Mesenchymal stem cell (in vitro differentiated cells and primary cell): Measurements from ENCODE around the gene MTMR12.
"Not testable (repeated sequence)": the region's sequence is repeated elsewhere in the genome, so short reads cannot be mapped to it uniquely, and the experiment has no call there.

Source experiments
- DNase-seq: peaks from one replicate; pipeline ENCODE4 v3.0.0-alpha.2; 2013
- H2AFZ ChIP-seq: one replicate; pipeline ENCODE4 v1.6.1; 2013; ENCODE audit warnings: low read depth, mild to moderate bottlenecking, control low read depth, inconsistent platforms, low read length, moderate library complexity
- H2AK5ac ChIP-seq: 2 replicates; pipeline ENCODE4 v1.6.1; 2013; ENCODE audit warnings: low read length, moderate library complexity, mild to moderate bottlenecking, inconsistent platforms; ENCODE audit not compliant: severe bottlenecking
- H2BK120ac ChIP-seq: one replicate; pipeline ENCODE4 v1.6.1; 2013; ENCODE audit warnings: low read depth, mild to moderate bottlenecking, inconsistent platforms, low read length, moderate library complexity
- H2BK12ac ChIP-seq, 2 experiments: one replicate each; pipeline ENCODE4 v1.6.1; 2013; ENCODE audit warnings: inconsistent platforms in 2 of 2, low read length in 2 of 2, mild to moderate bottlenecking in 2 of 2, moderate library complexity in 2 of 2, control low read depth in 1 of 2
- H2BK15ac ChIP-seq: one replicate; pipeline ENCODE4 v1.6.1; 2013; ENCODE audit warnings: mild to moderate bottlenecking, low read depth, inconsistent platforms; ENCODE audit not compliant: poor library complexity, severe bottlenecking
- H2BK5ac ChIP-seq: 2 replicates; pipeline ENCODE4 v1.6.1; 2013; ENCODE audit warnings: low read depth, mild to moderate bottlenecking, low read length, control low read depth, inconsistent platforms; ENCODE audit not compliant: poor library complexity, severe bottlenecking
- H3K14ac ChIP-seq, 2 experiments: one replicate each; pipeline ENCODE4 v1.6.1; 2013; ENCODE audit warnings: inconsistent platforms in 2 of 2, low read length in 2 of 2, control low read depth in 1 of 2, mild to moderate bottlenecking in 1 of 2, moderate library complexity in 1 of 2
- H3K18ac ChIP-seq, 2 experiments: one replicate each; pipeline ENCODE4 v1.6.1; 2013; ENCODE audit warnings: inconsistent platforms in 2 of 2, low read length in 2 of 2, control low read depth in 1 of 2, low read depth in 1 of 2, mild to moderate bottlenecking in 1 of 2
- H3K23ac ChIP-seq, 2 experiments: one replicate each; pipeline ENCODE4 v1.6.1; 2013; ENCODE audit warnings: inconsistent platforms in 2 of 2, low read length in 2 of 2, mild to moderate bottlenecking in 2 of 2, moderate library complexity in 2 of 2, control low read depth in 1 of 2
- H3K27ac ChIP-seq: 2 replicates; pipeline ENCODE4 v1.5.1; 2013; ENCODE audit warnings: mild to moderate bottlenecking, moderate library complexity, low read length, control low read depth, inconsistent platforms; ENCODE audit not compliant: poor library complexity, severe bottlenecking
- H3K27me3 ChIP-seq, 2 experiments: 2 replicates each; pipeline versions ENCODE4 v1.6.1 to v1.7.0; 2013; ENCODE audit warnings: low read length in 2 of 2, mild to moderate bottlenecking in 2 of 2, moderate library complexity in 2 of 2, control low read depth in 1 of 2, inconsistent platforms in 1 of 2; ENCODE audit not compliant: control insufficient read depth in 1 of 2, insufficient read depth in 1 of 2
- H3K36me3 ChIP-seq, 2 experiments: 2 replicates each; pipeline versions ENCODE4 v1.6.1 to v1.7.0; 2013; ENCODE audit warnings: low read length in 2 of 2, control low read depth in 1 of 2, inconsistent platforms in 1 of 2, low read depth in 1 of 2, mild to moderate bottlenecking in 1 of 2; ENCODE audit not compliant: insufficient read depth in 2 of 2, control insufficient read depth in 1 of 2
- H3K4ac ChIP-seq, 2 experiments: one replicate each; pipeline ENCODE4 v1.6.1; 2013; ENCODE audit warnings: inconsistent platforms in 2 of 2, low read length in 2 of 2, mild to moderate bottlenecking in 2 of 2, moderate library complexity in 2 of 2, control low read depth in 1 of 2, low read depth in 1 of 2
- H3K4me1 ChIP-seq: 2 replicates; pipeline ENCODE4 v1.6.1; 2013; ENCODE audit warnings: low read depth, low read length, control low read depth; ENCODE audit not compliant: control insufficient read depth, insufficient read depth
- H3K4me2 ChIP-seq: 2 replicates; pipeline ENCODE4 v1.6.1; 2013; ENCODE audit warnings: low read length, mild to moderate bottlenecking, inconsistent platforms; ENCODE audit not compliant: poor library complexity, severe bottlenecking
- H3K4me3 ChIP-seq, 2 experiments: 2 replicates each; pipeline versions ENCODE4 v1.5.1 to v1.7.0; 2013; ENCODE audit warnings: low read length in 2 of 2, mild to moderate bottlenecking in 2 of 2, control low read depth in 1 of 2, low read depth in 1 of 2; ENCODE audit not compliant: insufficient read depth in 1 of 2
- H3K79me1 ChIP-seq: replicated peaks from 2 replicates; pipeline ENCODE4 v1.6.1; 2013; ENCODE audit warnings: mild to moderate bottlenecking, control low read depth, low read length, inconsistent platforms; ENCODE audit not compliant: poor library complexity, severe bottlenecking
- H3K9ac ChIP-seq: 2 replicates; pipeline ENCODE4 v1.7.0; 2013; ENCODE audit warnings: mild to moderate bottlenecking, low read length, moderate library complexity
- H3K9me3 ChIP-seq: 2 replicates; pipeline ENCODE4 v1.7.0; 2013; ENCODE audit warnings: mild to moderate bottlenecking, low read length; ENCODE audit not compliant: control insufficient read depth
- H4K8ac ChIP-seq: one replicate; pipeline ENCODE4 v1.6.1; 2013; ENCODE audit warnings: inconsistent platforms, mild to moderate bottlenecking, low read length, moderate library complexity
- H4K91ac ChIP-seq: one replicate; pipeline ENCODE4 v1.6.1; 2013; ENCODE audit warnings: mild to moderate bottlenecking, low read length, inconsistent platforms
- WGBS: methylation state at CpG from one replicate; pipeline ENCODE4 v1.1.7; 2013; ENCODE audit warnings: mixed read lengths; 5-methylcytosine and 5-hydroxymethylcytosine counted together

MTMR12 gene

DNA sequence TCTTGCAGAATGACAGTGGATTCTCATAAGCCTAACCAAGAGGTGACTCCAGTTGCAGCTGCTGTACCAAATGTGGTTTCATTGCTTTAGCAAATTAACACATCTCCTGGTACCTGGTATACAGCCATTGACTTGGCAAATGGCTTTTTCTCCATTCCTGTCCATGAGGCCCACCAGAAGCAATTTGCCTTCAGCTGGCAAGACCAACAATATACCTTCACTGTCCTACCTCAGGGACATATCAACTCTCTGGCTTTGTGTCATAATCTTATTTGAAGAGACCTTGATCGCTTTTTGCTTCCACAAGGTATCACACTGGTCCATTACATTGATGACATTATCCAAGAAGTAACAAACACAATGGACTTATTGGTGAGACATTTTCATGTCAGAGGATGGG lies 22.8 kb downstream of the MTMR12 start:
- H2BK5ac ChIP-seq, H3K27me3 ChIP-seq, H3K14ac ChIP-seq, H2AK5ac ChIP-seq, DNase-seq, H3K4me2 ChIP-seq, H2BK15ac ChIP-seq, H3K9me3 ChIP-seq, H2BK12ac ChIP-seq, H4K8ac ChIP-seq, H3K23ac ChIP-seq, H3K9ac ChIP-seq, H2AFZ ChIP-seq, H3K4me3 ChIP-seq, H3K18ac ChIP-seq, H3K27ac ChIP-seq, H3K4me1 ChIP-seq, H3K4ac ChIP-seq, H2BK120ac ChIP-seq, H4K91ac ChIP-seq: not testable (repeated sequence)
- H3K36me3 ChIP-seq: peaks cover 17 to 30% of the 10 kb centered on the region in 2 experiments
- peaks cover 37% of the 10 kb centered on the region for H3K79me1 ChIP-seq
- WGBS: no CpG with 5 or more reads among the region's 1 CpG

DNA sequence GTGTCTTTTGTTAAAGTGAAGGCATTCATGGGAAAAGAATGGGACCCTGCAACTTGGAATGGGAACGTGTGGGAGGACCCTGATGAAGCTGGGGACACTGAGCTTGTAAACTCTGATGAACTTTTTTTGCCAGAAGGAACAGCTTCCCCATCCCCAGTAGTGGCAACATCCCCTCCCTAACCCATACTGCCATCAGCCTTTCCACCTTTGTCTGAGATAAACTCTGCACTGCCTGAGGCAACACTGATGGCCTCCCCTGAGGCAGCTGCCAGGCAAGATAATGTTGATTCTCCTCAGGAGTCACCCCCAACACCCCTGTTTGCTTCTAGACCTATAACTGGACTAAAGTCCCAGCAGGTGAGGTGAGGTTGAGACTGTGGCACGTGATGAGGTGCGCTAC lies 24.6 kb downstream of the MTMR12 start:
- H3K4me3 ChIP-seq, H3K14ac ChIP-seq, H3K18ac ChIP-seq, H3K9ac ChIP-seq, H3K27me3 ChIP-seq, H2BK12ac ChIP-seq, H3K4ac ChIP-seq, H3K4me2 ChIP-seq, H3K27ac ChIP-seq, H2AFZ ChIP-seq, H3K23ac ChIP-seq, H4K91ac ChIP-seq, H2BK5ac ChIP-seq, DNase-seq, H4K8ac ChIP-seq, H2BK120ac ChIP-seq, H3K9me3 ChIP-seq, H2BK15ac ChIP-seq, H3K4me1 ChIP-seq, H2AK5ac ChIP-seq: not testable (repeated sequence)
- 100% methylated on average over 2 of the region's 3 CpGs for WGBS
- H3K79me1 ChIP-seq: peaks cover 33% of the 10 kb centered on the region
- H3K36me3 ChIP-seq: peaks cover 12 to 13% of the 10 kb centered on the region in 2 experiments

DNA sequence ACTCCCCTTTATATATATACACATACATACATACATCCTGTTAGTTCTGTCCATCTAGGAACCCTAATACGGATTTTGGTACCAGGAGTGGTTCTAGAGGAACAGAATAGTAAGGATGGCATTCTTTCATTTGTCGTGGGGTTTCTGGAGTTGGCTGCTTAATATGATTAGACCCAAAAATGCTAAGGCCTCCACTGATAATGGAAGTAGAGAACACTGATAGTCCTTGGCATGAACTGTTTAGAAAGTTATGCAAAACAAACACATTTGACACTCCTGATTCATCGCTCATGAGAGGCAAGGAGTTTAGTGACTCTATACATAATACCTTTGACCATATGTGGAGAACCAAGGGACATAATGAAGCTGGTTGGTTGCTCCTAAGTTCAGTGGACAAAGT lies 25.2 kb downstream of the MTMR12 start:
- not testable (repeated sequence) for H2BK120ac ChIP-seq, H2BK5ac ChIP-seq, H4K8ac ChIP-seq, H2BK15ac ChIP-seq, H3K9ac ChIP-seq, H4K91ac ChIP-seq, H3K23ac ChIP-seq, H3K27me3 ChIP-seq, H3K4me2 ChIP-seq, H3K9me3 ChIP-seq, H2BK12ac ChIP-seq, H3K4me3 ChIP-seq, H2AFZ ChIP-seq, H3K4me1 ChIP-seq, DNase-seq, H3K4ac ChIP-seq, H3K18ac ChIP-seq, H3K27ac ChIP-seq, H2AK5ac ChIP-seq, H3K14ac ChIP-seq
- 90% methylated on average over 2 of the region's 3 CpGs for WGBS
- H3K36me3 ChIP-seq: peaks cover 9 to 13% of the 10 kb centered on the region in 2 experiments
- H3K79me1 ChIP-seq: peaks cover 33% of the 10 kb centered on the region

DNA sequence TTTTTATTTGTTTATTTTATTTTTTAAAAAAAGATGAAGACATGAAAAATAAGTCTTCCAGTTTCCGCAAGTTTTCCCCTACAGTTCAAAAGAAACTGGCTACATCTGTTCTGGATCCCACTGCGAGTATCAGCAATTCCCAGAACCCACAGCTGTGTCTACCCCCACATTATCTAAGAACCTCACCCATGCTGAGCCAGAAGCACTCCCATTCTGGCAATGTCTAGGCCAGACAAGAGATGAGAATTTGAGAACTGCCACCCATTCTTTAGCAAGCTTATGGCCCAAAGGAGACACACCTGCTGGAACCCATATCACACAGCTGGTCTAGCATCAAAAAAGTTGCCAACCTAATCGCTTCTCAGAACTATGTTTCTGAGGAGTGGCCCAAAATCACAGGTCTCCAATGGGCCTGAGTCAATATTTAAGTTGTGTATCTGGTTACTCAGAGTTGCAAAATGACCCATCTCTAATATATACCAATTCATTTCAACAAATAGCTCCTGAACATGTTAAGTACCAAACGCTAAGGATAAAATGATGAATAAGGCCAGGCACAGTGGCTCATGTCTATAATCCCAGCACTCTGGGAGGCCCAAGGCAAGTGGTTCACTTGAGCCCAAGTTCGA lies 27.1 kb downstream of the MTMR12 start:
- no peak for DNase-seq
- Histone ChIP-seq H3K4ac (no peak overlapping the region), H2BK5ac (no peak overlapping the region), H4K8ac (no peak overlapping the region), H2AFZ (no peak overlapping the region), H3K36me3 (peaks cover 0 to 2% of the 10 kb centered on the region in 2 experiments), H2BK120ac (no peak overlapping the region), H4K91ac (no peak overlapping the region), H3K4me2 (no peak overlapping the region), H2BK12ac (no peak overlapping the region), H3K4me3 (no peak overlapping the region), H3K79me1 (peaks cover 20% of the 10 kb centered on the region), H3K27ac (no peak overlapping the region), H3K27me3 (no peaks in the 10 kb centered on the region), H3K23ac (no peak overlapping the region), H3K18ac (no peak overlapping the region), H3K9ac (no peak overlapping the region), H2BK15ac (peak overlapping the region; percentile 33), H3K4me1 (no peaks in the 10 kb centered on the region), H3K9me3 (no peaks in the 10 kb centered on the region), H2AK5ac (no peak overlapping the region), H3K14ac (no peak overlapping the region)
- WGBS: 95% methylated on average over 4 of the region's 5 CpGs
